ENCODE results near the gene LTO1.
"Not testable (repeated sequence)": the region's sequence is repeated elsewhere in the genome, so short reads cannot be mapped to it uniquely, and the experiment has no call there.

LTO1 gene

GRCh38 chr11:69700278-69701140, 25.4 kb upstream of the LTO1 start:
- no peak for DNase-seq

- no peak for DNase-seq
Observed at GRCh38 chr11:69699213-69699612, 24.1 kb upstream of the LTO1 start.

- DNase-seq, result no peak
Observed at GRCh38 chr11:69698362-69698761, 23.2 kb upstream of the LTO1 start.

- no peak for DNase-seq
Observed at GRCh38 chr11:69697861-69698260, 22.7 kb upstream of the LTO1 start.

- DNase-seq, result no peak
Observed at GRCh38 chr11:69697469-69697843, 22.3 kb upstream of the LTO1 start.

GRCh38 chr11:69696749-69697468, 21.8 kb upstream of the LTO1 start:
- DNase-seq, result no peak

- not testable (repeated sequence) for DNase-seq
Observed at GRCh38 chr11:69695995-69696394, 20.8 kb upstream of the LTO1 start.

- no peak for DNase-seq
Observed at GRCh38 chr11:69695581-69695980, 20.4 kb upstream of the LTO1 start.

GRCh38 chr11:69694781-69695180, 19.6 kb upstream of the LTO1 start:
- DNase-seq, result no peak

- DNase-seq, result no peak
Observed at GRCh38 chr11:69692422-69692821, 17.3 kb upstream of the LTO1 start.

GRCh38 chr11:69691463-69691862, 16.3 kb upstream of the LTO1 start:
- DNase-seq, result no peak

GRCh38 chr11:69689484-69690319, 14.5 kb upstream of the LTO1 start:
- DNase-seq, result no peak

- not testable (repeated sequence) for DNase-seq
Observed at GRCh38 chr11:69687969-69688771, 13.0 kb upstream of the LTO1 start.

GRCh38 chr11:69686856-69687255, 11.7 kb upstream of the LTO1 start:
- no peak for DNase-seq

GRCh38 chr11:69686452-69686851, 11.3 kb upstream of the LTO1 start:
- DNase-seq, result no peak

- DNase-seq, result no peak
Observed at GRCh38 chr11:69685348-69685747, 10.2 kb upstream of the LTO1 start.

GRCh38 chr11:69684651-69685050, 9.5 kb upstream of the LTO1 start:
- no peak for DNase-seq

- DNase-seq, result no peak
Observed at GRCh38 chr11:69683764-69684333, 8.7 kb upstream of the LTO1 start.

GRCh38 chr11:69682681-69683326, 7.7 kb upstream of the LTO1 start:
- no peak for DNase-seq

- no peak for DNase-seq
Observed at GRCh38 chr11:69682221-69682620, 7.1 kb upstream of the LTO1 start.

GRCh38 chr11:69680688-69681087, 5.5 kb upstream of the LTO1 start:
- DNase-seq, result no peak

- no peak for DNase-seq
Observed at GRCh38 chr11:69677749-69678148, 2.6 kb upstream of the LTO1 start.
